ENCODE measurements around the gene BTNL2. TPM values are rescaled to one million over a fixed set of nuclear protein-coding genes. Genes with fewer than 3 reads are reported as not detected.

The BTNL2 gene
- total RNA-seq, 5 donors from 2014 or later (not counting 1 experiment from before 2014, with no cell fraction given), result not detected

DNA sequence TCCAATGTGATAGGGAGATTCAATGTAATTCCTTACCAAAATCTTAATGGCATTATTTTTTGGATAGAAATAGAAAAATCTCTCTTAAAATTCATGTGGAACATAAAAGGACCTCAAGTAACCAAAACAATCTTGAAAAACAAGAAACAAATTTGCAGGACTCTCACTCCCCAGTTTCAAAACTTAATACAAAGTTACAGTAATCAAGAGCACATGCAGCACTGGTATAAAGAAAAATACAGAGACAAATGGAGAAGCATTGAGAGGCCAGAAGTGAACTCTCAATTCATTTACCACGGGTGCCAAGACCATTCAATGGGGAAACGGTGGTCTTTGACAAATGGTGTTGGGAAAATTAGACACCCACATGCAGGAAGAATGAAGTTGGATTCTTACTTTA, 27.4 kb downstream of the BTNL2 start:
- CTCF ChIA-PET, result no interaction called here
- no peaks in the 10 kb centered on the region for H3K36me3 ChIP-seq (ENCODE audit: control insufficient read depth in 2 of 2, extremely low read depth in 1 of 2, insufficient read depth in 1 of 2, low read length in 1 of 2)
- no peak overlapping the region for H3K4me3 Mint-ChIP-seq
- H3K27ac ChIP-seq (ENCODE audit: low read length), result no peak overlapping the region
- no peaks in the 10 kb centered on the region for H3K4me1 Mint-ChIP-seq
- no peak overlapping the region for H3K27ac Mint-ChIP-seq
- H3K4me3 ChIP-seq (ENCODE audit: control insufficient read depth in 1 of 2, extremely low read depth in 1 of 2, low read length in 1 of 2), result no peak overlapping the region
- no peaks in the 10 kb centered on the region for H3K9me3 ChIP-seq
- no peaks in the 10 kb centered on the region for H3K9me3 Mint-ChIP-seq
- POLR2A ChIA-PET, result no interaction called here
- peaks cover 16 to 32% of the 10 kb centered on the region in 2 donors for H3K27me3 Mint-ChIP-seq
- DNase-seq (no peak), ATAC-seq (replicated peaks in 1 of 4) (no peak)
- H3K27me3 ChIP-seq (replicated peaks in 1 of 2; ENCODE audit: control insufficient read depth in 2 of 2, extremely low read depth in 1 of 2, insufficient read depth in 2 of 2, low read length in 1 of 2), result peaks cover 0 to 16% of the 10 kb centered on the region in 2 experiments
- no peaks in the 10 kb centered on the region for H3K36me3 Mint-ChIP-seq
- no CpG with 5 or more reads among the region's 2 CpGs for WGBS (ENCODE audit: insufficient coverage)
- H3K4me1 ChIP-seq (ENCODE audit: control insufficient read depth in 1 of 2, extremely low read depth in 1 of 2, insufficient read depth in 2 of 2, low read length in 2 of 2), result no peaks in the 10 kb centered on the region

DNA sequence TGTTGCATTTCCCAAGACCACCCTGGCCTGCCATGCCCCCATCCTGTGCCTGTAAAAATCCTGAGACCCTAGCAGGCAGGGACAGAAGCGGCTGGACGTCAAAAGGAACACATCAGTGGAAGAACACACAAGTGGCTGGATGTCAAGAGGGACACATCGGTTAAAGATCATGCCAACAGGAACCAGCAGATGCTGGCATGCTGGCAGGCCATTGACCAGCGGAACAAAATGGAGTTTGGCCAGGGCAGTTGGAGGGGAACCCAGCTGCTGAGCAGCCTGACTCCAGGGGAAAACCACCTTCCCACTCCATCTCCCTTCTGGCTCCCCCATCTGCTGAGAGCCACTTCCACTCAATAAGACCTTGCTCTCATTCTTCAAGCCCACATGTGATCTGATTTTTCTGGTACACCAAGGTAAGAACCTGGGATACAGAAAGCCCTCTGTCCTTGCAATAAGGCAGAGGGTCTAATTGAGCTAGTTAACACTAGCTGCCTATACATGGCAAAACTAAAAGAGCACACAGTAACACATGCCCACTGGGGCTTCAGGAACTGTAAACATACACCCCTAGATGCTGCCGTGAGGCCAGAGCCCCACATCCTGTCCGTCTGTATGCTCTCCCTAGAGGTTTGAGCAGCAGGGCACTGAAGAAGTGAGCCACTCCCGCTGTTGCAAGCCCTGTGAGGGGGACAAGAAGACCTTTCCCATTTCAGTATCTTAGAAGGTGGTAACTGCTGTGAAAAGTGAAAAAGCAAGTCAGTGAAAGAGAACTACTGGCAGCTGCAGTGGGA, 31.0 kb downstream of the BTNL2 start:
- no peak for DNase-seq
- Histone ChIP-seq H3K9me3 (no peaks in the 10 kb centered on the region), H3K27ac (ENCODE audit: low read length) (no peak overlapping the region), H3K27me3 (replicated peaks in 1 of 2; ENCODE audit: control insufficient read depth in 2 of 2, extremely low read depth in 1 of 2, insufficient read depth in 2 of 2, low read length in 1 of 2) (peaks cover 0 to 16% of the 10 kb centered on the region in 2 experiments), H3K36me3 (ENCODE audit: control insufficient read depth in 2 of 2, extremely low read depth in 1 of 2, insufficient read depth in 1 of 2, low read length in 1 of 2) (no peaks in the 10 kb centered on the region), H3K4me1 (ENCODE audit: control insufficient read depth in 1 of 2, extremely low read depth in 1 of 2, insufficient read depth in 2 of 2, low read length in 2 of 2) (no peaks in the 10 kb centered on the region), H3K4me3 (ENCODE audit: control insufficient read depth in 1 of 2, extremely low read depth in 1 of 2, low read length in 1 of 2) (no peak overlapping the region)
- no peaks in the 10 kb centered on the region for H3K9me3 Mint-ChIP-seq
- H3K4me1 Mint-ChIP-seq, result no peaks in the 10 kb centered on the region
- H3K27me3 Mint-ChIP-seq, result peaks cover 29 to 43% of the 10 kb centered on the region in 2 donors
- CTCF ChIA-PET, result no interaction called here
- no peaks in the 10 kb centered on the region for H3K36me3 Mint-ChIP-seq
- POLR2A ChIA-PET, result no interaction called here
- no peak overlapping the region for H3K27ac Mint-ChIP-seq
- H3K4me3 Mint-ChIP-seq, result no peak overlapping the region
- no peak for ATAC-seq (replicated peaks in 1 of 4)
- 94% methylated on average over 4 of the region's 7 CpGs for WGBS (ENCODE audit: insufficient coverage)

DNA sequence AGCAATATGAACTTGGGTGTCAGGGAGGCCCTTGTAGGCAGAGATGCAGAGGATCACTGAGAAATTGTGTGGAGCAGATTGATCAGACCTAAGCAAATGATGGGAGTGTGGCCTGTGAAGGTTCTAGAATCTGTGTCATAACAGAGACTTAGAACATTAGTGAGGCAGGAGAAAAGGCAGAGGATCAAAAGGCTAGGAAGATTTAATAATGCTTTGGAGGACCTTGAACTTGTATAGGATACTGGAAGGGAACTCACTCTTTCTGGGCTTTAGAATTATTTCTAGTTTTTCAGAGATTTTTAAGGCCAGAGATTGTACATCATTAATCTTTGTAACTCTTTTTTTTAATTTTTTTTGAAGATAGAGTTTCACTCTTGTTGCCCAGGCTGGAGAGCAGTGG, 35.2 kb downstream of the BTNL2 start, which contains the start of gene TSBP1:
TSBP1 (minus strand) TSS at position 101 of the 400 bp plus-strand sequence. CDS start 197 bp downstream, outside the sequence.
- no peaks in the 10 kb centered on the region for H3K9me3 Mint-ChIP-seq
- ChIA-PET POLR2A (no interaction called here), CTCF (no interaction called here)

GRCh38 chr6:32371229-32371628, 35.8 kb downstream of the BTNL2 start:
- Mint-ChIP-seq H3K27me3 (peaks cover 31 to 36% of the 10 kb centered on the region in 2 donors), H3K36me3 (no peaks in the 10 kb centered on the region), H3K4me1 (no peaks in the 10 kb centered on the region), H3K9me3 (no peaks in the 10 kb centered on the region), H3K4me3 (no peak overlapping the region), H3K27ac (no peak overlapping the region)
- WGBS (ENCODE audit: insufficient coverage), result no CpG with 5 or more reads among the region's 1 CpG
- Histone ChIP-seq H3K27ac (ENCODE audit: low read length) (no peak overlapping the region), H3K4me3 (ENCODE audit: control insufficient read depth in 1 of 2, extremely low read depth in 1 of 2, low read length in 1 of 2) (no peak overlapping the region), H3K9me3 (no peaks in the 10 kb centered on the region), H3K27me3 (replicated peaks in 1 of 2; ENCODE audit: control insufficient read depth in 2 of 2, extremely low read depth in 1 of 2, insufficient read depth in 2 of 2, low read length in 1 of 2) (peaks cover 0 to 14% of the 10 kb centered on the region in 2 experiments), H3K36me3 (ENCODE audit: control insufficient read depth in 2 of 2, extremely low read depth in 1 of 2, insufficient read depth in 1 of 2, low read length in 1 of 2) (no peaks in the 10 kb centered on the region), H3K4me1 (ENCODE audit: control insufficient read depth in 1 of 2, extremely low read depth in 1 of 2, insufficient read depth in 2 of 2, low read length in 2 of 2) (no peaks in the 10 kb centered on the region)
- ChIA-PET POLR2A (no interaction called here), CTCF (interaction anchor here in 1 of 2 donors (0.6 kb wide), 1 partner anchor 84 kb away, joined by 3 read pairs; no protein-coding TSS in a partner anchor)
- ATAC-seq (replicated peaks in 1 of 4), result no peak
- no peak for DNase-seq

More for the DNA sequence above, 35.2 kb downstream of the BTNL2 start, which contains the start of gene TSBP1:
- no peak within 1 kb of the TSS for H3K4me3 ChIP-seq (ENCODE audit: control insufficient read depth in 1 of 2, extremely low read depth in 1 of 2, low read length in 1 of 2)
- H3K27ac Mint-ChIP-seq, result no peak within 1 kb of the TSS
- H3K36me3 ChIP-seq (ENCODE audit: control insufficient read depth in 2 of 2, extremely low read depth in 1 of 2, insufficient read depth in 1 of 2, low read length in 1 of 2), result no peaks in the 10 kb centered on the region
- H3K9me3 ChIP-seq, result no peaks in the 10 kb centered on the region
- H3K4me1 ChIP-seq (ENCODE audit: control insufficient read depth in 1 of 2, extremely low read depth in 1 of 2, insufficient read depth in 2 of 2, low read length in 2 of 2), result no peaks in the 10 kb centered on the region
- no peaks in the 10 kb centered on the region for H3K4me1 Mint-ChIP-seq
- no peak for DNase-seq
- ATAC-seq (replicated peaks in 1 of 4), result no peak
- no peaks in the 10 kb centered on the region for H3K36me3 Mint-ChIP-seq
- peaks cover 36 to 39% of the 10 kb centered on the region in 2 donors for H3K27me3 Mint-ChIP-seq
- no peak within 1 kb of the TSS for H3K4me3 Mint-ChIP-seq
- H3K27ac ChIP-seq (ENCODE audit: low read length), result no peak within 1 kb of the TSS
- H3K27me3 ChIP-seq (replicated peaks in 1 of 2; ENCODE audit: control insufficient read depth in 2 of 2, extremely low read depth in 1 of 2, insufficient read depth in 2 of 2, low read length in 1 of 2), result peaks cover 0 to 15% of the 10 kb centered on the region in 2 experiments

DNA sequence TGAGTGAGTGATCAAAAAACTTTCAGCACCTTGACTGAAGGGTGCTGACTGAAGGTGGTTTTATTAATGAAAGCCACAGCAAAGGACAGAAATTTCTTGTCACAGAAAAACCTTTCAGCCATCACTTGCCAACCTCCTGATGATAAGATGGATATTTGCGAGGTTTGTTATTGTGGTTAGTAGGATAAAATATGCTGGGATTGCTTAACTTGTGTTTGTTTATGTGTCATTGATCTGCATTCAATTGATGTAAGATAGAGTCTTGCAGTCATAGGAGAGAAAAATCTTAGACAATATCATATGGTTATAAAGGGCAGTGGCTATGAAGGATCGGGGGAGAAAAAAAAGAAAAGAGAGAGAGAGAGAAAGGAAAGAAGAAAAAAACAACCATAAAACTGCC, 36.5 kb downstream of the BTNL2 start:
- no peak overlapping the region for H3K27ac ChIP-seq (ENCODE audit: low read length)
- ChIA-PET CTCF (no interaction called here), POLR2A (no interaction called here)
- ATAC-seq (replicated peaks in 1 of 4) (no peak), DNase-seq (no peak)
- no peak overlapping the region for H3K4me3 Mint-ChIP-seq
- no peaks in the 10 kb centered on the region for H3K4me1 Mint-ChIP-seq
- H3K27ac Mint-ChIP-seq, result no peak overlapping the region
- H3K9me3 ChIP-seq, result no peaks in the 10 kb centered on the region
- no CpG with 5 or more reads among the region's 2 CpGs for WGBS (ENCODE audit: insufficient coverage)
- H3K4me1 ChIP-seq (ENCODE audit: control insufficient read depth in 1 of 2, extremely low read depth in 1 of 2, insufficient read depth in 2 of 2, low read length in 2 of 2), result no peaks in the 10 kb centered on the region
- peaks cover 31 to 34% of the 10 kb centered on the region in 2 donors for H3K27me3 Mint-ChIP-seq
- H3K27me3 ChIP-seq (replicated peaks in 1 of 2; ENCODE audit: control insufficient read depth in 2 of 2, extremely low read depth in 1 of 2, insufficient read depth in 2 of 2, low read length in 1 of 2), result peaks cover 1 to 8% of the 10 kb centered on the region in 2 experiments
- no peaks in the 10 kb centered on the region for H3K36me3 Mint-ChIP-seq
- no peak overlapping the region for H3K4me3 ChIP-seq (ENCODE audit: control insufficient read depth in 1 of 2, extremely low read depth in 1 of 2, low read length in 1 of 2)
- no peaks in the 10 kb centered on the region for H3K36me3 ChIP-seq (ENCODE audit: control insufficient read depth in 2 of 2, extremely low read depth in 1 of 2, insufficient read depth in 1 of 2, low read length in 1 of 2)
- no peaks in the 10 kb centered on the region for H3K9me3 Mint-ChIP-seq

DNA sequence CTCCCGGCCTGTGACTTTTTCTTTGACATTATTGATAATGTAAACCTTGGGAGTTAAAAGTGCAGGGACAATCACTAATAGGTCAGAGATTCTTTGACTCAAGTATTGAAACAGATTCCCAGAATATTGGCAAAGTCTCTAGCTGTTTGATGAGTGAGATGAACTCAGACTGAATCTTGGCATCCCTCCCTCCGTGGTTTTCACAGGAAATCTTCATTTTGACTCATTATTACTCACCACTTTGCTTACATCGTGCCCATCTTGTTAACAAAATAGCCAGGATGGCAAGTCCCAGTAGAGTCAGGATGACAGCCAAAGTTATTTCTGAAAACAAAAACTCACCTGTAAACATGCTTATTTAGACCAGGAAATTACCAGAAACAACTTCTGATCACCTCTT, 37.3 kb downstream of the BTNL2 start:
- ChIA-PET POLR2A (no interaction called here), CTCF (no interaction called here)
- Histone ChIP-seq H3K9me3 (no peaks in the 10 kb centered on the region), H3K36me3 (ENCODE audit: control insufficient read depth in 2 of 2, extremely low read depth in 1 of 2, insufficient read depth in 1 of 2, low read length in 1 of 2) (no peaks in the 10 kb centered on the region), H3K27me3 (replicated peaks in 1 of 2; ENCODE audit: control insufficient read depth in 2 of 2, extremely low read depth in 1 of 2, insufficient read depth in 2 of 2, low read length in 1 of 2) (peaks cover 2 to 12% of the 10 kb centered on the region in 2 experiments), H3K4me1 (ENCODE audit: control insufficient read depth in 1 of 2, extremely low read depth in 1 of 2, insufficient read depth in 2 of 2, low read length in 2 of 2) (no peaks in the 10 kb centered on the region), H3K4me3 (ENCODE audit: control insufficient read depth in 1 of 2, extremely low read depth in 1 of 2, low read length in 1 of 2) (no peak overlapping the region), H3K27ac (ENCODE audit: low read length) (no peak overlapping the region)
- WGBS (ENCODE audit: insufficient coverage), result 47% methylated on average over 3 of the region's 3 CpGs
- H3K9me3 Mint-ChIP-seq, result no peaks in the 10 kb centered on the region
- H3K36me3 Mint-ChIP-seq, result no peaks in the 10 kb centered on the region
- ATAC-seq (replicated peaks in 1 of 4), result no peak
- no peak overlapping the region for H3K27ac Mint-ChIP-seq
- no peak for DNase-seq
- H3K4me1 Mint-ChIP-seq, result no peaks in the 10 kb centered on the region
- H3K4me3 Mint-ChIP-seq, result no peak overlapping the region
- peaks cover 30 to 33% of the 10 kb centered on the region in 2 donors for H3K27me3 Mint-ChIP-seq
